HG03025 (cell line): ENCODE measurements around the gene KRTAP22-1.

Experiments
- ATAC-seq: cut with Tn5 transposase; IDR thresholded peaks from one replicate; pipeline ENCODE4 v1.9.1; 2021; ENCODE audit warnings: mild to moderate bottlenecking, moderate library complexity; ENCODE audit not compliant: unreplicated experiment, low FRiP score

Gene KRTAP22-1

DNA sequence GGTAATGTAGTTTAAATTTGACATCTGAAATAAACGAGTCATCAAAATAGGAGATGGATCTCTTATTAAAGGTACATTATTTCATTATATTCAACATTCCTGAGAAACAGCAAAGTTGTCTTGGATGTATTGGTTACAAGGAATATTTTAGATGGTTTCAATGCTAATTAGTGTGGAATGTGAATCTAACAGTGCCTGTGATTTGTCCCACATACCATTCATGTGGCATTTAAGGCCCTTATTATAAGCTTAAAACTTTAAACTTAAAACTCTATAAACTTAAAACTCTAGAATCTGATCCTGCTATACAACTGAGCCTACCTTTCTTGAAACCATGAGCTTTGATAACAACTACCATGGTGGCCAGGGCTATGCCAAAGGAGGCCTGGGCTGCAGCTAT is at the start of gene KRTAP22-1:
KRTAP22-1 (plus strand) TSS at position 301 of the 400 bp plus-strand sequence.
- ATAC-seq: no peak

DNA sequence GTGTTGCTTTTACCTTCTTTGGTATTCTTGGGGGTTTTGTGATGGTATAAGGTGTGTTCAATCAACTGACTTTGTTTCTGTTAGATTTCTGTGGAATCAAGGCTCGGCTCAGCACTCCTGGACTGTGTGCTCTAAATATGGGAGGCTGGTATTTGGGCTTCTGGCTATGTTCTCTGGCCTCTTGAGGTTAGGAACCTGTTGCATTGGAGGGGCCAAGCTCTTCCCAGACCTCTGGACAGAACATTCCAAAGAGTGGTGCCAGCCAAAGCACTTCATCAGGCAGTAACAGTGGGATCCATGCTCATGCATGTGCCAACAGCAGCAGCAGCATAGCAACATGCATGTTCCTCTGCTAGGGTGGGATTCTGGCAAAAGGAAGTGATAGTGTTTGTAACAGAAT is 48.1 kb upstream of the KRTAP22-1 start:
- ATAC-seq: no peak

DNA sequence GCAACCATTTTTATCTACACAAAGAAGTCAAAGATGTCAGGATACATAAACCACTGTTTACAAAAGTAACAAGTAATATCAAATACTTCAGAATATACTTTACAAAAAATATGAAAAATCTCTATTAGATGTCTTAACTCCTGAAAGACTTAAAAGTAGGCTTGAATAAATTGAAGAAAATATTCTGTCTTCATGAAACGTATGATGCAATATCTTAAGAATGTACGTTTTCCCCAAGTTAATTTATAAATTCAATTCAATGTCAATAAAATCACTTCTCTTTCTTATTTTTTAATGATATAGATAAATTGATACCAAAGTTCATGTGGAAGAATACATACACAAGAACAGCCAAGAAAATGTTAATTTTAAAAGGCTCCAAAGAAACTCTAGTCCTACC is 45.8 kb upstream of the KRTAP22-1 start:
- no peak for ATAC-seq

DNA sequence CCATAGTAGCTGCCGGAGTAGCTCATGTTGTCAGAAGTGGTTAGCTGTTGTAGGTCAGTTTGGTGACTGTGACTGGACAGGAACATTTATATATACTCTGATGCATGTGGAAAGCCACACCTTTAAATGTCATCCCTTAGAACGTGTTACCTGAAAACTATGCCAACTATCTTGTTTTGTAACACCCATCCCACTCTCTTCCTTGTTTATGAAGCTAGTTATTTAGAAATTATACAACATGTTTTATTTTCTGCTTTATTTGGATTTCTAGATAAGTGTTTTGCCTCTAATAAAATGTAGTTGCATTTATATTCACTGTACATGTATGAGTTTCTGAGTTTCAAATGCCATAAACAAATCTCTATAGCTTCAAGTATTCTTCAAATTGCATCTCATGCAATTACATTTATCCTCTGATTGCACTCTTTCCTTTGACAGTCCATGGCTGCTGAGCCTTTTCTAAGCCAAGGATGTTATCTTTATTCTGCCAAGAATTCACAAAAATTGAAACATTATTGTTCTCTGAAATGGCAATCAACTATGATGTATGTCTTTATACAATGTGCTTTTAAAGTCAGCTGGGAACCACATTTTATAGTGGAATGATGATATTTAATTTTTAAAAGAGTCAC is 39.5 kb upstream of the KRTAP22-1 start, which contains the start of gene KRTAP19-7:
KRTAP19-7 (minus strand) TSS at position 51 of the 632 bp plus-strand sequence; CDS start at position 26, 25 bp downstream.
- ATAC-seq: no peak

DNA sequence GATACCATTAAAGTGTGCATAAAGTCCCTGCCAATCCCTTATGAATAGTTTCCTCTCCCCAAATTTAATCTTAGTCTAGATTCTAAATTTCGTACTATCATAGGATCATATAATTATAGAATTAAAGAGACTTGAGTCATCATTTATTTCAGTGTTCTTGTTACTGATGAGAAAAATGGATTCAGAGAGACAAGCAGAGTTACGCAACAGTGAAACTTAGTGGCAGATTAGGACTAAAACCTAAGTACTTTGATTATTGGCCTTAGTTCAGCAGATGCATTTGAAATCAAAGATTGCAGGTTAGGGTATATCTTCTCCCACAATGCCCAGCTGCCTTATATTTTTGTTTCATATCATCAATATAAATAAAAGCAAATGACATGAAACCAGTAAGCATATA is 38.9 kb upstream of the KRTAP22-1 start:
- no peak for ATAC-seq

DNA sequence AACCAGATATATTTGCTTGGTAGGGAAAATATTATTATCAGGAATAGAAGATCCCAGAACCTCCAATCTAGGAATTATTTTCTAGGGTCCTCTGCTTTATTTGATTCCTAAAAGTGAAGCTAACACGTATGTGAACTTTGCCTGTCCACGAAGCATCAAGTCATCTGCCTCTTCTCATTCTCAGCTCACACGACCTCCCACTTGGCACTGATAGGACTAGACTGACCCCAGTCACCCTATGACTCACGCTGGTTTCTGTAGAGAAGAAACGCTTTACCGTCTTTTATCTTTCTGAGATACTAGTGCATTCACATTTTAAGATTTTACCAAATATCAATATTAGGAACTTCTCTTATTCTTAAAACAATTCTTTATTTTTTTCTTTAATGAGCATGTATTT is 37.8 kb upstream of the KRTAP22-1 start:
- no peak for ATAC-seq

DNA sequence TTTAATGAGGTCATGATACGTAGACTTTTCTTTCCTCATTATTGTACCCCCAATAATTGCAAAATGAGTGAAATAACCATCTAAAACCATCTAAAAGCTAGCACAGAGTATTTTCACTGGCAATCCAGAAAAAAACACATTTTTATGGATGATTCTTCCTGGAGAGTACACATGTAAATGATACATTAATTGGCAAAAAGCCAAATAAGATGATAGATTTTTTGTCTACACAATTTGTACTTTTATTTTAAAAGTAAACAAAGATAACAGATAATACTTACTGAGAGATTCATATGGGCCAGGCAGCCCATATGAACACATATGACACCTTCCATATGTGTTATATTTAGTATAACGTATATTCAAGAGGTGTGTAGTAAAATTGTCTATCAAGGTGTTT is 37.3 kb upstream of the KRTAP22-1 start:
- ATAC-seq: no peak

DNA sequence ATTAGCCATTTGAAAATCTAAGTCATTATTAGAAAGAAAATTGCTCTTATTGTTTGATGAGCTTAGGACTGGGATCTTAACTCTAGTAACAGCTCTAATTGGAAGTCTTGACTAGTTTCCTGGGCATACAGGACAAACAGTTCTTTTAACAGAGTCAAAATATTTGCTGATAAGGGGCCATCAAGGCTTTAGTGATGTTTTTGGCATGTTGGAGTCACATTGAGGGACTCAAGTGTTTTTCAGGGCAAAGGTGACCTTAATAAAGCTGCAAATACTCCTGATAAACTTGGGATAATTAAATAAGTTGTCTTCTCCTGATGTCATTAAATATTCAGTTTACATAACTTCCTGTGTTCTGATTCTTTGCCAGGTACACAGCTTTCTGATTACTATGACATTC is 33.3 kb upstream of the KRTAP22-1 start:
- ATAC-seq: no peak

DNA sequence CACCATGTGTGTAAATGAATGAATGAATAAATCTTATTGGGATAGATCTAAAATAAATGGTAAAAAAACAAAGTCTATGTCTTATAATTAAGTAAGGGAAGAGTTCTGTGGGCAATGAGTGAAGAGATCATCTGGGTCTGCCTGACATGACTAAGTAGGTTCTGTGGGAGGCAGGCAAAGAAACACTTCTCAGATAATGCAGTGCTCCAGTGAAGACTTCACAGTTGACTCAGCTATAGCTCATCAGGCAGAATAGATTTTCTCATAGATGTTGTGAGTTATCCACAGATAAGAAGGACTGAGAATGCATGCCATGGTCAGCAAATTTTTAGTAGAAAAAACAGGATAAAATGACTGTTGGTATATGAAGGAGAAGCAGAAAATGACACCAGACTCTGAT is 23.1 kb upstream of the KRTAP22-1 start:
- ATAC-seq: no peak

DNA sequence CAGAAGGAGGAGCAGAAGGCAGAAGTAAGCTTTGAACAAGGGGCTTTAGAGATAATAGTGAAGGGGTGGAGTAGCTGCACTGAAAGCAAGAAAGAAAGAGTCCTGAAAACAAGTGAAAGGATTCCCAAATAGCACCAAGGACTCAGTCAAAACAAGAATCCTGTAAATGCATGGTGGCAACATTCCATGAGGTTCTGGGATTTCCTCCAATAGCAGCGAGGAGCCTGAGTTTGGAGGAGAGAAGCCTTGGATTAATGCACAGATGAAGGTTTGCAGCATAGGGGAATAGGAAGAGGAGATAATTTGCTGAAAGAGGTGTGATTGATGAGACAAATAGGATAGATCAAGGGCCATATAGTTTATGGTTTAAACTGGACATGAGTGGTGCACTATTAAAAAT is 21.5 kb upstream of the KRTAP22-1 start:
- no peak for ATAC-seq

DNA sequence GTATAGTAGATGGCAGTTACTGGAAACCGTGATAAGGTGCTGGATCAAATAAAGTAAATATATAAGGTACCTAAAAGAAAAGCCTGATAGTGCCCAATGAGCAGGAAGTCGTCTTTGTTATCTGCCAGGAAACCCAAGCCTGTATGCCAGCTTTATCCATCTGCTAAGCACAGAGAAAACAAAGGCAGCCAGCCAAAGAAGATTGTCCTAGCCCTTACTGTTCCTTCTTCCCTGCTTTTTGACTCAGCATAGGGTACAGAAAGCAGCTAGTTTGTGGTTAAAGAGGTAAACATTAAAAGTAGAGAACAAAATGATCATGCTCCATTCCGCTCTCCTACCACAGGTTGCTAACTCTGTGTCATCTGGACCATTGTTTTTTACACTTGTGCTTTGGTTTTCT is 20.8 kb upstream of the KRTAP22-1 start:
- ATAC-seq: no peak

DNA sequence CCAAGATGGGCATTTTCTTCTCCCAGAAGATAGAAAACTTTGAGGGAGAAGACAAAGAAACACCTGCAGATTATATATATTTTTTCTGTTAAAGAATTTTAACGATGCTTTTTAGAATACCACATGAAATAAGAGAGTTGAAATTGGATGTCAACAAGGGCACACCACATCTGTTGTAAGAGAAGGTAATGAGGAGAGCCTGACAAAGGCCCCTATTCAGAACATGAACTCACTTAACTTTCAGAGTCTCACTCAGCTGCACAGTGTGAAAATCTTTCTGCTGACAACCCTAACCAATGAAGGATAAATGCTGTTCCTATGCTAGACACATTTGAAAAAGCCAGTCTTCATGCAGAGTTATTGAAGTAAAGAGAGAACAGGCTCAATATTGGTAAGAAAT is 18.0 kb upstream of the KRTAP22-1 start:
- no peak for ATAC-seq

DNA sequence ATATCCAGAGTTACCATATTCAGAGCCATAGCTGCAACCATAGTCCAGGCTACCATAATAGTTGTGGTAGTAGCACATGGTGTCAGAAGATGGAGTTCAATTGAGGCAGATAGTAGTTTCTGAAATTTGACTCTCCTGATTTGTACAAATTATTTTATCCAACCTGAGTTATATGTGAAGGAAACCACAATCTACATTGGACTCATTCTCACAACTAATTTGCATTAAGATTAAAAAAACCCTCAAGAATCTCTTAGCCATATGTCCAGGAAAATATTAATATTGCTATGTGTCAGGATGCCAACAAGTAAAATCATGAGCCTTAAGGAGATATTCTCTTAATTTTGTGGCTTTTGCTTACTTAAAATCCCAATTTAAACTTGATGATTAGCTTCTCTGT is 10.6 kb upstream of the KRTAP22-1 start, which contains the start of gene KRTAP22-2:
KRTAP22-2 (minus strand) TSS at position 101 of the 400 bp plus-strand sequence.
- ATAC-seq: no peak

DNA sequence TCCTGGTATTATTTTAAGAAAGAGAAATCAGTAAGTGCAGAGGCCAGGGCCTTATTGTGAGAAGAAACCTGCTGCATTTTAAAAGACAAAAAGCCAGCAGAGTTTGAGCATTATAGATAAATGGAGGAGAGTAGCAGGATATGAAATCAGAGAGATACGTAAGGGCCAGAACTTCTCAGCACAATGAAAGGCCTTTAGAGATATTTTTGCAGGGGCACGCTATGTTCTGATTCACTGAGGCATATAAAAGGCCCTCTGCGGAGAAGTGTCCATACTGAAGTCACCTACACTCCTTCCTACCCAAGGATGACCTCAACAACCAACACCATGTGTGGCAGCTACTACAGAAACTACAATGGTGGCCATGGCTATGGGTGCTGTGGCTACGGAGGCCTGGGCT is 8.7 kb upstream of the KRTAP22-1 start, which contains the start of gene KRTAP6-3:
KRTAP6-3 (plus strand) TSS at position 301 of the 400 bp plus-strand sequence; CDS start at position 307, 6 bp downstream.
- no peak for ATAC-seq

DNA sequence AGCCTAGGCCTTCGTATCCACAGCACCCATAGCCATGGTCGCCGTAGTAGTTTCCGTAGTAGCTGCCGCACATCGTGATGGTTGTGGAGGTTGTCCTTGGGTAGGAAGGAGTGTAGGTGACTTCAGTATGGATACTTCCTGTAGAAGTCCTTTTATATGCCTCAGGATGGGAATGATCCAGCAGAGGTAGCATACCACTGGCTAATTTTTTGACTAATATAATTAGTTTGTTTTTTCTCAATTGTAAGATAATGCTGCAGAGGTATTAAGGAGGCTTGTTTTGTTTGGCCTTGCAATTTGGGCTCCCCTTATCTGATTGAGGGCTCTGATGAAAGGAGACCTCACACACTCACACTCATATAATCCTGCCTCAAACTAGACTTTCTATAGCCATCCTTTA is 2.1 kb upstream of the KRTAP22-1 start, which contains the start of gene KRTAP6-2:
KRTAP6-2 (minus strand) TSS at position 101 of the 400 bp plus-strand sequence; CDS start at position 73, 28 bp downstream.
- no peak for ATAC-seq

DNA sequence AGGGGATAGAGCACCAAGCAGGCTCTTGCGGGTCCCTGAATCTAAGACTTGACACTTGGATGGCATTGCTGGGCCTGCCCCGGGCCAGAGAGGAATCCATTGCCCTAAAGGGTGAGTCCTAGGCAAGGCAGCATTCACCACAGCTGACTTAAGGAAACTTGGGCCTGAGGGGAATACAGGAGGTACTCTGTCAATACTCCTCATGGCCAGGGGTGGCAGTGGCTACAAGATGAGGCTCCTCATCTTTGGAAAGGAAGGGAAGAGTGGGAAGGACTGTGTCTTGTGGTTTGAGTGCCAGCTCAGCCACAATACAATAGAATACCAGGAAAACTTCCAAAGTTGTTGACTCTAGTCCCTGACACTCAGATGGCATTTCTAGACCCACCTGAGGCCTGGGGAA is 5.1 kb downstream of the KRTAP22-1 start:
- no peak for ATAC-seq

DNA sequence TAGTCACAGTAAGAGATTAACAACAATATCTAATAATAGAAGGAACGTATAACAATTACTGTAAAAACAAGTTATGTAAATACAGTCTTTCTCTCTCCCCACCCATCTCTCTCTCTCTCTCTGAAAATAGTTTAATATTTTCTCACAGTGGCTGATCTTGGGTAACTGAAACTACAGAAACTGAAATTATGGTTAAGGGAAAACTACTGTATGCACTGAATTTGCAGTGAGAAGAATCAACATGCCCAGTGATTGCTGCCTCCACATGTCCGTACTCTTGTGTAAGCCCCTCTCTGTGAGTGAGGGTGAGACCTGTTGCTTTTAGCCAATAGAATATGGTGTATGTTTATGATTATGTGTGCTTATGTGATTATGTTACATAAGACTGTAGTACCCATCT is 11.2 kb downstream of the KRTAP22-1 start:
- no peak for ATAC-seq

DNA sequence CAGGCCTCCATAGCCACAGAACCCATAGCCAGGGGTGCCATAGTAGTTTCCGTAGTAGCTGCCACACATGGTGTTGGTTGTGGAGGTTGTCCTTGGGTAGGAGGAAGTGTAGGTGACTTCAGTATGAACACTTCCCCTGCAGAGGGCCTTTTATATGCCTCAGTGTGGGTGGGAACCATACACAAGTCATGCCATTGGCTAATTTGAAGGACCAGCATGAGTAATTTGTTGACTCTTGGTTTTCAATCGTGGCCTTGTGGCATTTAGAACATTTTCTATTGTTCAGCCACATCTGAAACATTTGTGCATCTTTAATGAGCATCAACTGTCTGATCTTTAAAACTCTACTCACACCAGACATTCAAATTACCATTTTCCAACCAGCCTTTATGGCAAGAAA is 12.9 kb downstream of the KRTAP22-1 start, which contains the start of gene KRTAP6-1:
KRTAP6-1 (minus strand) TSS at position 95 of the 400 bp plus-strand sequence; CDS start at position 69, 26 bp downstream.
- ATAC-seq: no peak

DNA sequence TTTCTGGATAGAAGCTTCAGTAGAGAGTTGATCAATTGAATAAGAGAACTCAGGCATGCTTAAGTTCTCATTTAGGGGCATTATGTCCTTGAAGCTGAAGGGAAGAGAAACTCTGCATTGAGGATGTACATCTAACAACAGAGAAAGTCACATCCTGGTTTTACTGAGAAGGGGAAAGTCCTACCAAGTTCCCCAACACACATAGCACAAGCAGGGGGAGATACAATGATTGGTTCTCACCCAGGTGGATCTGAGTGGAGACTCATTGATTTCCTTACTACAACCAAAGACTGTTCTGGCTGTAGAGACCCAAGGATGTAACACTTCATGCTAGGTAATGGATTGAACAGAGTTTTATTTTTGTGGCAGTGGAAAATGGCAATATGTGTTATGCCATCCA is 14.3 kb downstream of the KRTAP22-1 start:
- no peak for ATAC-seq

DNA sequence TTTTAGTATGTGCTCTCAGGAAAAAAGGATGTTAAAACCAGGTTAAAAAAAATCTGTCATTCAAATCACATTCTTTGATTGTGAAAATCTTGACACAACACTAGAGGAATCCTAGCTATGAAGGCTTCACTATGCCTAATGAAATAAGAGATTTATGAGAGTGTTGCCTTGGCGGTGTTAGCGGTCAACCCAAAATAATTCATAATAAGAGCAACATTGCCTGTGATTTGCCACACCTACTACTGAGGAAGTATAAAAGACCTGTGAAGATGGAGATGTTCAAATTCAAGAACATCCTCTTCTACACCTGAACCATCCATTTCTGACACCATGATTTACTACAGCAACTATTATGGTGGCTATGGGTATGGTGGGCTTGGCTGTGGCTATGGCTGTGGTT is 15.2 kb downstream of the KRTAP22-1 start, which contains the start of gene KRTAP20-1:
KRTAP20-1 (plus strand) TSS at position 301 of the 400 bp plus-strand sequence; CDS start at position 331, 30 bp downstream.
- ATAC-seq: no peak

DNA sequence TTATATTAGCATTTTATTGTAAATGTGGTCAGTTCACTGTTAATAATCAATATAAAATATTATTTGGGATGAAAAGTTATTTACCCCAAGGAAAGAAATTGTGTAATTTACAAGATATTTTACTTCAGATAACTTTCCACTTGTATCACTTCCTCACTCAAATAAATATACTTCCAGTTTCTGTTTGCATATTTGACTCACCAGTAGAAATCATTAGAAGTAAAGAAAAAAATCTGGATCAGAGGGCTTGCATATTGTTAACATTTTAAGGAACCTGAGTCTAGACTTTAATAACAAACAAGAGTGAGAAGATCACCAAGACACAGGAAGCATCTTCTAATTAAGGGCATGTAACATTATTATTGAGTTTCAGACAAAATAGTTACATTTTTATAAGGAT is 19.2 kb downstream of the KRTAP22-1 start:
- no peak for ATAC-seq

DNA sequence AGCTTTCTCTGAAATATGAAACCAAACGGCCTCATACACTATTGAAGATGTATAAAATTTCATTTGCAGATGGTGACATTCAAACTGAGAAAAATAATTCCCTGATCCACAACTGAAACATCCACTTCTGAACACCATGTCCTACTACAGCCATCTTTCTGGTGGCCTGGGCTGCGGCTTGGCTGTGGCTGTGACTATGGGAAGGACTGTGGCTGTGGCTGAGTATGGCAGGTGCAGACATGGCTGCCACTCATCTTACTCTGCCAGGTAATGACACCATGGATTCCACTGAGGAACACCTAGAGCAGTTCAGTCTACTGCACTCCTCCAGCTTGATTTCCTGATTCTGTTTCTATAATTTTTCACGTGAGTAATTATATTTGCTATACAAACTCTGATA is 19.6 kb downstream of the KRTAP22-1 start, which contains the start of gene KRTAP20-4:
KRTAP20-4 (plus strand) TSS at position 106 of the 400 bp plus-strand sequence.
- ATAC-seq: no peak
